Measurements from ENCODE around the gene MRPL53.

Gene MRPL53

DNA sequence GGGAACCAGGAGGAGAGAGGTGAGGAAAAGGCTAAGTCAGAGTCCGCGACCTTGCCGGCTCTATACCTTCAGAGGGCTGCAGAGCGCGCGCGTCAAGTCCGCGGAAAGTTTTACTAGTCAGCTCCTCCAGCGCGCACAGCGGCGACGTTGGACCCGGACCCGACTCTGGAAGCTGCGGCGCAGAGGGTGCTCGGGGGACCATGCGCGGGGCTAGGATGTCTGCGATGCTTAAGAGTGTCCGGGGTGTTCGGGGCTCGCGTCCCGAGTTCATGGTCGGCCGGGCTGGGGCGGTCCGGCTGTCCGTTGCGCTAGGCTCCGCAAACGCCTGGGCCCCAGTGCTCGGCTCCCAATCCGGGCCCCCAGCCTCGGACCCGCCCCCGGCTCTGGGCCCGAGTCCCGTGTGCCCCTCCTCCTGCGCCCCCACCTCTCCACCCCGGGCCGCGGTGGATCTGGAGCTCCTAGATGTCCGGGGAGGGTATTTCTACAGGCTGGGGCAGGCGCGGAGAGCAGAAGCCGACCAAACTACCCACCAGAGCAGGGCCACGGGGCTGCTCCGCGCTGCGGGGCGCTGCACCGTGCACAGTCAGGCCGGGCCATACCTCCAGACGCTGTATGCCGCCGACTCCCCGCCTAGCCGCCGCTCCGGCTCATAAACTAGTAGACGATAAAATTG, 26.9 kb upstream of the MRPL53 start, which contains the start of gene LBX2:
Gene LBX2, minus strand, starts transcription at position 337 of the 673 bp plus-strand sequence. Its CDS starts 66 bp downstream, at position 271.
- peak; percentile 45 for DNase-seq
- WGBS, result 2% methylated on average over 65 of the region's 65 CpGs
- no peak within 1 kb of the TSS for H2BK15ac ChIP-seq (ENCODE audit: low read depth, poor library complexity, severe bottlenecking)

GRCh38 chr2:74498500-74499266, 26.2 kb upstream of the MRPL53 start:
- Histone ChIP-seq H2AFZ (ENCODE audit: low read depth, low read length) (no peak overlapping the region), H3K18ac (ENCODE audit: low read depth in 1 of 2, low read length in 2 of 2) (peak overlapping the region in 1 of 2 experiments; percentile 28), H3K4me2 (ENCODE audit: low read length, poor library complexity, severe bottlenecking) (peak overlapping the region; percentile 75), H3K4me1 (ENCODE audit: control insufficient read depth, insufficient read depth, low read depth, low read length) (peaks cover 43% of the 10 kb centered on the region), H2BK15ac (ENCODE audit: low read depth, poor library complexity, severe bottlenecking) (no peak overlapping the region), H3K36me3 (ENCODE audit: control insufficient read depth in 1 of 2, insufficient read depth in 2 of 2, low read depth in 1 of 2, low read length in 2 of 2) (peaks cover 1 to 10% of the 10 kb centered on the region in 2 experiments), H2BK12ac (ENCODE audit: low read length in 2 of 2) (no peak overlapping the region), H3K4ac (ENCODE audit: low read depth in 1 of 2, low read length in 2 of 2) (no peak overlapping the region), H3K27ac (ENCODE audit: low read length, poor library complexity, severe bottlenecking) (no peak overlapping the region), H2BK120ac (ENCODE audit: low read depth, low read length) (no peak overlapping the region), H3K79me1 (replicated peaks; ENCODE audit: low read length, poor library complexity, severe bottlenecking) (peaks cover 3% of the 10 kb centered on the region), H3K14ac (ENCODE audit: low read length in 2 of 2) (peak overlapping the region in 1 of 2 experiments; percentile 28), H2BK5ac (ENCODE audit: low read depth, low read length, poor library complexity, severe bottlenecking) (no peak overlapping the region), H3K9me3 (ENCODE audit: control insufficient read depth, low read length) (no peaks in the 10 kb centered on the region), H4K91ac (ENCODE audit: low read length) (no peak overlapping the region), H3K27me3 (ENCODE audit: control insufficient read depth in 1 of 2, insufficient read depth in 1 of 2, low read length in 2 of 2) (peaks cover 0 to 55% of the 10 kb centered on the region in 2 experiments), H4K8ac (ENCODE audit: low read length) (no peak overlapping the region), H3K9ac (ENCODE audit: low read length) (peak overlapping the region; percentile 77), H3K4me3 (ENCODE audit: insufficient read depth in 1 of 2, low read depth in 1 of 2, low read length in 2 of 2) (peak overlapping the region; percentile 40 to 77), H2AK5ac (ENCODE audit: low read length, severe bottlenecking) (no peak overlapping the region), H3K23ac (ENCODE audit: low read length in 2 of 2) (peak overlapping the region in 1 of 2 experiments; percentile 99)
- peak; percentile 52 for DNase-seq
- WGBS, result under 1% methylated on average over 41 of the region's 41 CpGs

More for the DNA sequence above, 26.9 kb upstream of the MRPL53 start, which contains the start of gene LBX2:
- Histone ChIP-seq H2BK12ac (ENCODE audit: low read length in 2 of 2) (no peak within 1 kb of the TSS), H4K8ac (ENCODE audit: low read length) (no peak within 1 kb of the TSS), H3K14ac (ENCODE audit: low read length in 2 of 2) (peak within 1 kb of the TSS in 1 of 2 experiments; percentile 28), H3K9ac (ENCODE audit: low read length) (peak within 1 kb of the TSS; percentile 77), H2AFZ (ENCODE audit: low read depth, low read length) (no peak within 1 kb of the TSS), H3K27ac (ENCODE audit: low read length, poor library complexity, severe bottlenecking) (no peak within 1 kb of the TSS), H3K23ac (ENCODE audit: low read length in 2 of 2) (peak within 1 kb of the TSS in 1 of 2 experiments; percentile 99), H2AK5ac (ENCODE audit: low read length, severe bottlenecking) (no peak within 1 kb of the TSS), H2BK5ac (ENCODE audit: low read depth, low read length, poor library complexity, severe bottlenecking) (no peak within 1 kb of the TSS), H3K4me1 (ENCODE audit: control insufficient read depth, insufficient read depth, low read depth, low read length) (peaks cover 49% of the 10 kb centered on the region), H3K18ac (ENCODE audit: low read depth in 1 of 2, low read length in 2 of 2) (peak within 1 kb of the TSS in 1 of 2 experiments; percentile 28), H4K91ac (ENCODE audit: low read length) (no peak within 1 kb of the TSS), H3K9me3 (ENCODE audit: control insufficient read depth, low read length) (no peaks in the 10 kb centered on the region), H3K4me3 (ENCODE audit: insufficient read depth in 1 of 2, low read depth in 1 of 2, low read length in 2 of 2) (peak within 1 kb of the TSS; percentile 50 to 77), H3K4me2 (ENCODE audit: low read length, poor library complexity, severe bottlenecking) (peak within 1 kb of the TSS; percentile 75), H2BK120ac (ENCODE audit: low read depth, low read length) (no peak within 1 kb of the TSS), H3K36me3 (ENCODE audit: control insufficient read depth in 1 of 2, insufficient read depth in 2 of 2, low read depth in 1 of 2, low read length in 2 of 2) (peaks cover 4 to 6% of the 10 kb centered on the region in 2 experiments), H3K4ac (ENCODE audit: low read depth in 1 of 2, low read length in 2 of 2) (no peak within 1 kb of the TSS), H3K27me3 (ENCODE audit: control insufficient read depth in 1 of 2, insufficient read depth in 1 of 2, low read length in 2 of 2) (peaks cover 0 to 55% of the 10 kb centered on the region in 2 experiments), H3K79me1 (replicated peaks; ENCODE audit: low read length, poor library complexity, severe bottlenecking) (peaks cover 3% of the 10 kb centered on the region)

GRCh38 chr2:74497777-74498499, 25.5 kb upstream of the MRPL53 start:
- Histone ChIP-seq H3K27ac (ENCODE audit: low read length, poor library complexity, severe bottlenecking) (no peak overlapping the region), H3K18ac (ENCODE audit: low read depth in 1 of 2, low read length in 2 of 2) (peak overlapping the region in 1 of 2 experiments; percentile 28), H3K9me3 (ENCODE audit: control insufficient read depth, low read length) (no peaks in the 10 kb centered on the region), H3K4ac (ENCODE audit: low read depth in 1 of 2, low read length in 2 of 2) (no peak overlapping the region), H2AK5ac (ENCODE audit: low read length, severe bottlenecking) (no peak overlapping the region), H3K4me1 (ENCODE audit: control insufficient read depth, insufficient read depth, low read depth, low read length) (peaks cover 36% of the 10 kb centered on the region), H3K4me2 (ENCODE audit: low read length, poor library complexity, severe bottlenecking) (peak overlapping the region; percentile 75), H3K4me3 (ENCODE audit: insufficient read depth in 1 of 2, low read depth in 1 of 2, low read length in 2 of 2) (peak overlapping the region; percentile 20 to 77), H2AFZ (ENCODE audit: low read depth, low read length) (no peak overlapping the region), H3K79me1 (replicated peaks; ENCODE audit: low read length, poor library complexity, severe bottlenecking) (peaks cover 2% of the 10 kb centered on the region), H3K36me3 (ENCODE audit: control insufficient read depth in 1 of 2, insufficient read depth in 2 of 2, low read depth in 1 of 2, low read length in 2 of 2) (peaks cover 8 to 17% of the 10 kb centered on the region in 2 experiments), H2BK12ac (ENCODE audit: low read length in 2 of 2) (no peak overlapping the region), H4K8ac (ENCODE audit: low read length) (no peak overlapping the region), H2BK15ac (ENCODE audit: low read depth, poor library complexity, severe bottlenecking) (no peak overlapping the region), H3K23ac (ENCODE audit: low read length in 2 of 2) (peak overlapping the region in 1 of 2 experiments; percentile 76), H3K27me3 (ENCODE audit: control insufficient read depth in 1 of 2, insufficient read depth in 1 of 2, low read length in 2 of 2) (peaks cover 0 to 55% of the 10 kb centered on the region in 2 experiments), H2BK5ac (ENCODE audit: low read depth, low read length, poor library complexity, severe bottlenecking) (no peak overlapping the region), H3K9ac (ENCODE audit: low read length) (peak overlapping the region; percentile 77), H3K14ac (ENCODE audit: low read length in 2 of 2) (no peak overlapping the region), H4K91ac (ENCODE audit: low read length) (no peak overlapping the region), H2BK120ac (ENCODE audit: low read depth, low read length) (no peak overlapping the region)
- peak; percentile 17 for DNase-seq
- 4% methylated on average over 61 of the region's 61 CpGs for WGBS
